GM12878 (cell line): ENCODE results near the gene ASTN1. TPM values are rescaled to one million over a fixed set of nuclear protein-coding genes. Genes with fewer than 3 reads are reported as not detected.

Source experiments
- ATAC-seq: fragments of 200-7000 bp; cut with Tn5 transposase; 3 replicates; pipeline ENCODE4 v1.9.1; 2020; ENCODE audit warnings: mild to moderate bottlenecking, moderate library complexity
- BruUV-seq: library from RNA; stranded (reverse); fragments of 400-500 nt; replicated peaks from 2 replicates; lab custom pipeline; 2021; lab: Mats Ljungman, UMichigan
- CTCF ChIA-PET: fragments of 300-600 bp; sonication (Branson Sonifier 250); formaldehyde crosslinking; extraction: SDS; loops from one replicate; lab custom pipeline; 2021; ENCODE audit warnings: inconsistent platforms; lab: Yijun Ruan, JAX
- POLR2A ChIA-PET: fragments of 350-600 bp; formaldehyde crosslinking; extraction: SDS; loops from one replicate; lab custom pipeline; 2021; ENCODE audit warnings: inconsistent platforms; lab: Charles Lee
- RAD21 ChIA-PET: fragments of 300-600 bp; sonication (Branson Sonifier 250); formaldehyde crosslinking; loops from one replicate; lab custom pipeline; 2023; ENCODE audit warnings: antibody characterized with exemption; ENCODE audit not compliant: unreplicated experiment; lab: Charles Lee
- SMC1A ChIA-PET: fragments of 300-600 bp; sonication (Branson Sonifier 250); formaldehyde crosslinking; loops from one replicate; lab custom pipeline; 2023; ENCODE audit not compliant: unreplicated experiment, uncharacterized antibody; lab: Charles Lee
- DNase-seq: peaks from one replicate; pipeline ENCODE4 v3.0.0-alpha.2; 2011; ENCODE audit warnings: low read depth, low spot score
- FAIRE-seq: peaks from 3 replicates; lab custom pipeline; 2011; peaks lifted over from hg19 to GRCh38; lab: Jason Lieb, UNC
- H2AFZ ChIP-seq: 2 replicates; pipeline ENCODE4 v1.6.0; 2011; ENCODE audit warnings: low read depth, low read length, control low read depth; ENCODE audit not compliant: control insufficient read depth
- H3K27ac ChIP-seq: 2 replicates; pipeline ENCODE4 v1.5.1; 2011; ENCODE audit warnings: control low read depth; ENCODE audit not compliant: control insufficient read depth, insufficient read depth
- H3K27me3 ChIP-seq, 2 experiments: replicated peaks in 1 of 2; 2 replicates each; pipeline versions ENCODE4 v1.6.0 to v1.6.1; 2011; ENCODE audit warnings: low read length in 1 of 2; ENCODE audit not compliant: control insufficient read depth in 2 of 2, insufficient read depth in 2 of 2
- H3K36me3 ChIP-seq, 2 experiments: 2 replicates each; pipeline ENCODE4 v1.5.1; 2011; ENCODE audit warnings: low read length in 1 of 2; ENCODE audit not compliant: control insufficient read depth in 2 of 2, insufficient read depth in 2 of 2
- H3K4me1 ChIP-seq: 2 replicates; pipeline ENCODE4 v1.6.1; 2011; ENCODE audit warnings: mild to moderate bottlenecking, low read length, moderate library complexity, mixed read lengths; ENCODE audit not compliant: control insufficient read depth, insufficient read depth
- H3K4me2 ChIP-seq: 2 replicates; pipeline ENCODE4 v1.6.0; 2011; ENCODE audit warnings: control low read depth; ENCODE audit not compliant: control insufficient read depth, insufficient read depth
- H3K4me3 ChIP-seq: fragments of 200-600 bp; sonication (generic); 2 replicates; pipeline ENCODE4 v1.5.1; 2016
- H3K79me2 ChIP-seq: 2 replicates; pipeline ENCODE4 v1.6.0; 2011; ENCODE audit warnings: low read length; ENCODE audit not compliant: control insufficient read depth, insufficient read depth
- H3K9ac ChIP-seq: 2 replicates; pipeline ENCODE4 v1.8.0; 2011; ENCODE audit warnings: low read length, control low read depth, mixed read lengths; ENCODE audit not compliant: control insufficient read depth, insufficient read depth
- H3K9me3 ChIP-seq: replicated peaks from 3 replicates; pipeline ENCODE4 v1.5.1; 2011; ENCODE audit warnings: mild to moderate bottlenecking, low read length; ENCODE audit not compliant: control insufficient read depth, insufficient read depth
- H4K20me1 ChIP-seq: 2 replicates; pipeline ENCODE4 v1.6.0; 2011; ENCODE audit not compliant: control insufficient read depth, insufficient read depth
- DPF2 ChIP-seq: fragments of 450-650 bp; IDR thresholded peaks from 2 replicates; pipeline ENCODE4 v1.6.1; 2017; ENCODE audit warnings: mild to moderate bottlenecking
- MXI1 ChIP-seq: fragments of 150-350 bp; IDR thresholded peaks from 2 replicates; pipeline ENCODE4 v1.6.1; 2011; ENCODE audit warnings: low read depth, mild to moderate bottlenecking, inconsistent platforms, low read length, improper control_type of control experiment
- SMARCA5 ChIP-seq: fragments of 450-650 bp; IDR thresholded peaks from 2 replicates; pipeline ENCODE4 v1.6.1; 2017; ENCODE audit warnings: mild to moderate bottlenecking
- SUPT20H ChIP-seq: IDR thresholded peaks from 2 replicates; pipeline ENCODE4 v1.6.1; 2011; ENCODE audit warnings: low read depth, mild to moderate bottlenecking, low read length, moderate library complexity, borderline replicate concordance; ENCODE audit not compliant: control insufficient read depth
- WGBS: methylation state at CpG from one replicate; pipeline ENCODE4 v1.1.6; 2016; ENCODE audit warnings: low lambda C conversion rate; ENCODE audit not compliant: insufficient replicate concordance, insufficient coverage; ENCODE audit errors: missing lambda C conversion rate; 5-methylcytosine and 5-hydroxymethylcytosine counted together
- in situ Hi-C: fragments of 300-500 bp; cut with MboI; formaldehyde crosslinking; loops from 9 replicates; pipeline ENCODE4 v1.14.3; 2018; ENCODE audit warnings: mixed read lengths
- intact Hi-C: fragments of 100-400 bp; cut with micrococcal nuclease; formaldehyde crosslinking; loops from one replicate; pipeline ENCODE4 v1.14.2; 2022; ENCODE audit not compliant: unreplicated experiment
- polyA plus RNA-seq, 11 experiments: library from polyadenylated mRNA; depleted of rRNA in 4 of 11; unstranded in 6 of 11; stranded (reverse) in 5 of 11; fragments of >200 nt; fragmentation: Nextera tagmentation in 4 of 11; fragmentation: Illumina TruSeq in 1 of 11; extraction: Ambion mirVana in 4 of 11; extraction: Trizol in 1 of 11; gene quantifications; 1 replicate in 1 of 11; 2 replicates in 10 of 11; pipeline versions ENCODE4 v1.2.1 to v1.2.3, GENCODE V29; 2011 to 2016; ENCODE audit warnings: inconsistent platforms in 2 of 11, missing spikeins in 2 of 11, low read depth in 1 of 11
- total RNA-seq, 4 experiments: library from RNA; depleted of rRNA in 3 of 4; stranded (reverse); fragments of >200 nt in 3 of 4; fragmentation: Illumina TruSeq in 1 of 4; extraction: Trizol in 1 of 4; gene quantifications; 2 replicates each; pipeline versions ENCODE4 v1.2.1 to v1.2.3, GENCODE V29; 2013 to 2021
- TF ChIP-seq, protein P1 (sequence below), 3 experiments: IDR thresholded peaks in 2 of 3; conservative IDR thresholded peaks in 1 of 3; 2 replicates each; pipeline ENCODE4 v1.5.1; 2011; ENCODE audit warnings: low read depth in 3 of 3, low read length in 3 of 3, mild to moderate bottlenecking in 3 of 3, control low read depth in 2 of 3, moderate library complexity in 2 of 3, inconsistent platforms in 1 of 3, mixed read lengths in 1 of 3; ENCODE audit not compliant: control insufficient read depth in 2 of 3, insufficient read depth in 1 of 3; ENCODE audit errors: extremely low read depth in 1 of 3

The ASTN1 gene
- total and polyA plus RNA-seq, 10 of the 15 experiments (the other 5 are each of a cell fraction or from before 2014, with no cell fraction given), result 0.04 TPM; not detected in 9

DNA sequence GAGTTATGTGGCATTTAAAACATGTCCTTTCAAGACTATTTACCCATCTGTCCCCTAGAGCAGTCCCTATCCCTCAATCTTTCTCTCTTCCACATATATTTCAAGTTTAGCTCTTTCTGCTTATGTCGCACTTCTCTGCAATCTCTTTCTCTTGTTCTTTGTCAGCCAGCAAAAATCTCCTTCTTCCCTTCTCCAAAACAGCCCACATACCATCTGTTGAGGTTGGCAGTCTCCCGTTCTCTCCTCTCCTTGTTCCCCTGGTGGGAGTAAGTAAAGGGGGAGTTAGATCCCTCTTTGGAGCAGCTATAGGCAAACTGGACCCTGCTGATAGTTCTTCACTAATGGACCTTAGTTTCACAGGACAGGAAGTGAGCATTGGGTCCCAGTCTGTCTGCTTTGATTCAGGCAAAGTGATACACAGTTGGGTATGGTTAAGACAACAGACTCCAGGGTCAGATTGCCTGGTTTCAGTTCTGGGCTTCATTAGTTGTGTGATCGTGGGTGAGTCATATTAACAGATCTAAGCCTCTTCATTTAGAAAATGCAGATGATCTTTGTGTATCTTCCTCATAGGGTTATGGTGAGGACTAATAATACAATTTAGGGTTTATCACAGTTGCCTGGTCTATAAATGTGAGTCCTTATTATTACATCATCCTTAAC lies 25.9 kb upstream of the ASTN1 start:
- ChIA-PET POLR2A (no interaction called here), CTCF (interaction anchor here (0.7 kb wide), 1 partner anchor 9 kb away, joined by 4 read pairs; no protein-coding TSS in a partner anchor), SMC1A (interaction anchor here (0.6 kb wide), 1 partner anchor 9 kb away, joined by 3 read pairs; no protein-coding TSS in a partner anchor)
- Histone ChIP-seq H3K4me1 (no peaks in the 10 kb centered on the region), H4K20me1 (no peaks in the 10 kb centered on the region), H3K9me3 (no peaks in the 10 kb centered on the region), H3K4me3 (no peak overlapping the region)
- FAIRE-seq, result no peak
- intact Hi-C loops, result no loop called here
- TF ChIP-seq, protein P1, sequence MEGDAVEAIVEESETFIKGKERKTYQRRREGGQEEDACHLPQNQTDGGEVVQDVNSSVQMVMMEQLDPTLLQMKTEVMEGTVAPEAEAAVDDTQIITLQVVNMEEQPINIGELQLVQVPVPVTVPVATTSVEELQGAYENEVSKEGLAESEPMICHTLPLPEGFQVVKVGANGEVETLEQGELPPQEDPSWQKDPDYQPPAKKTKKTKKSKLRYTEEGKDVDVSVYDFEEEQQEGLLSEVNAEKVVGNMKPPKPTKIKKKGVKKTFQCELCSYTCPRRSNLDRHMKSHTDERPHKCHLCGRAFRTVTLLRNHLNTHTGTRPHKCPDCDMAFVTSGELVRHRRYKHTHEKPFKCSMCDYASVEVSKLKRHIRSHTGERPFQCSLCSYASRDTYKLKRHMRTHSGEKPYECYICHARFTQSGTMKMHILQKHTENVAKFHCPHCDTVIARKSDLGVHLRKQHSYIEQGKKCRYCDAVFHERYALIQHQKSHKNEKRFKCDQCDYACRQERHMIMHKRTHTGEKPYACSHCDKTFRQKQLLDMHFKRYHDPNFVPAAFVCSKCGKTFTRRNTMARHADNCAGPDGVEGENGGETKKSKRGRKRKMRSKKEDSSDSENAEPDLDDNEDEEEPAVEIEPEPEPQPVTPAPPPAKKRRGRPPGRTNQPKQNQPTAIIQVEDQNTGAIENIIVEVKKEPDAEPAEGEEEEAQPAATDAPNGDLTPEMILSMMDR (IDR thresholded peaks at IDR 0.05 in 2 of 3, conservative IDR thresholded peaks at IDR 0.05 in 1 of 3; ENCODE audit: control insufficient read depth in 2 of 3, extremely low read depth in 1 of 3, insufficient read depth in 1 of 3, low read depth in 3 of 3, low read length in 3 of 3), result no peak
- TF ChIP-seq SUPT20H, result no peak
- no peak for TF ChIP-seq SMARCA5
- TF ChIP-seq MXI1, result no peak
- no peak for TF ChIP-seq DPF2
- TF ChIP-seq, all 136 proteins: peak for 0
- Histone ChIP-seq H3K79me2 (no peaks in the 10 kb centered on the region), H2AFZ (no peak overlapping the region), H3K36me3 (no peaks in the 10 kb centered on the region), H3K9ac (no peak overlapping the region), H3K27ac (no peak overlapping the region), H3K4me2 (no peak overlapping the region), H3K27me3 (no peaks in the 10 kb centered on the region; a peak in 1 of 4 replicates)
- WGBS, result 0% methylated on average over 3 of the region's 3 CpGs
- no TSS peak for BruUV-seq
- RAD21 ChIA-PET, result no interaction called here
- in situ Hi-C loops, result no loop called here
- no peak for ATAC-seq
- DNase-seq, result no peak
